Activated CD4-positive, alpha-beta T cell treated with anti-CD3 and anti-CD28 coated beads for 36 hours (primary cell): Measurements from ENCODE around the gene PLEKHH3. TPM values are rescaled to one million over a fixed set of nuclear protein-coding genes. Genes with fewer than 3 reads are reported as not detected.

Experiments used
- ATAC-seq: fragments of 200-7000 bp; cut with Tn5 transposase; one replicate; pipeline ENCODE4 v1.10.0; 2021; ENCODE audit warnings: mild to moderate bottlenecking, moderate library complexity
- CTCF ChIA-PET: fragments of 350-600 bp; sonication (Branson Sonifier 250); formaldehyde crosslinking; loops from one replicate; lab custom pipeline; 2021; ENCODE audit warnings: antibody characterized with exemption; lab: Charles Lee
- POLR2A ChIA-PET: fragments of 350-600 bp; sonication (Branson Sonifier 250); formaldehyde crosslinking; loops from one replicate; lab custom pipeline; 2021; ENCODE audit warnings: antibody characterized with exemption, inconsistent platforms; lab: Charles Lee
- DNase-seq: peaks from one replicate; pipeline ENCODE4 v3.0.0-alpha.2; 2020
- H3K27ac Mint-ChIP-seq: one replicate; pipeline ENCODE4 v1.8.0; 2021; ENCODE audit warnings: mixed read lengths
- H3K27me3 Mint-ChIP-seq: one replicate; pipeline ENCODE4 v1.8.0; 2021; ENCODE audit warnings: mixed read lengths
- H3K36me3 Mint-ChIP-seq: one replicate; pipeline ENCODE4 v1.8.0; 2021; ENCODE audit warnings: low read depth, mixed read lengths
- H3K4me1 Mint-ChIP-seq: one replicate; pipeline ENCODE4 v1.8.0; 2021; ENCODE audit warnings: mixed read lengths
- H3K4me3 Mint-ChIP-seq: one replicate; pipeline ENCODE4 v1.8.0; 2021; ENCODE audit warnings: mild to moderate bottlenecking, moderate library complexity, mixed read lengths
- H3K9me3 Mint-ChIP-seq: one replicate; pipeline ENCODE4 v1.8.0; 2021; ENCODE audit warnings: low read depth, mixed read lengths
- intact Hi-C, 2 experiments: fragments of 100-400 bp; cut with DNase I in 1 of 2; cut with micrococcal nuclease in 1 of 2; formaldehyde crosslinking; loops; one replicate each; pipeline versions ENCODE4 v1.14.2 to v1.15.1; 2022 to 2024; cut with DNase I, micrococcal nuclease
- total RNA-seq, 2 experiments: library from RNA; stranded (reverse); gene quantifications; one replicate each; pipeline ENCODE4 v1.2.3, GENCODE V29; 2021

PLEKHH3 gene
- total RNA-seq, 2 experiments from 2014 or later, result 0.73 to 0.97 TPM

- H3K27ac Mint-ChIP-seq, result peak overlapping the region; percentile 58
- peaks cover 60% of the 10 kb centered on the region for H3K4me1 Mint-ChIP-seq
- CTCF ChIA-PET, result interaction anchor here (0.6 to 3.9 kb wide), 10 partner anchors 11 to 203 kb away, joined by 3 to 44 read pairs (median 4); partner anchors contain the start of genes PSMC3IP and TUBG2
- POLR2A ChIA-PET, result interaction anchor here (0.6 to 1.1 kb wide), 4 partner anchors 19 to 689 kb away, joined by 3 to 5 read pairs (median 3); partner anchors contain the start of genes RETREG3 and TUBG1
- peaks cover 46% of the 10 kb centered on the region for H3K27me3 Mint-ChIP-seq
- ATAC-seq (peak; percentile 16), DNase-seq (peak; percentile 65)
- peak overlapping the region; percentile 70 for H3K4me3 Mint-ChIP-seq
- intact Hi-C loops, result loop anchor here (1.0 to 10.0 kb wide), 12 partner anchors 70 to 1443 kb away; partner anchors contain the start of genes EIF1 (in 1 of the 2), HDAC5 (in 1 of the 2), KCNH4 (in 1 of the 2) and PSME3 (in 1 of the 2)
- peaks cover 2% of the 10 kb centered on the region for H3K36me3 Mint-ChIP-seq
- no peaks in the 10 kb centered on the region for H3K9me3 Mint-ChIP-seq
Measured at GRCh38 chr17:42678951-42679491, 2.2 kb upstream of the PLEKHH3 start.

- Mint-ChIP-seq H3K36me3 (peaks cover 2% of the 10 kb centered on the region), H3K4me3 (peak overlapping the region; percentile 70), H3K27ac (peak overlapping the region; percentile 81), H3K27me3 (peaks cover 37% of the 10 kb centered on the region), H3K4me1 (peaks cover 56% of the 10 kb centered on the region), H3K9me3 (no peaks in the 10 kb centered on the region)
- POLR2A ChIA-PET, result no interaction called here
- DNase-seq (peak; percentile 86), ATAC-seq (peak; percentile 14)
- CTCF ChIA-PET, result interaction anchor here (0.6 to 3.9 kb wide), 5 partner anchors 18 to 348 kb away, joined by 3 to 44 read pairs (median 3); partner anchors contain the start of genes PSMC3IP, RETREG3 and TUBG1
- intact Hi-C loops, result loop anchor here (1.0 to 10.0 kb wide), 16 partner anchors 19 to 1444 kb away; partner anchors contain the start of genes COASY (in 1 of the 2), EIF1 (in 1 of the 2), HDAC5 (in 1 of the 2) and KCNH4 (in 1 of the 2)
Measured at GRCh38 chr17:42677921-42678781, 1.4 kb upstream of the PLEKHH3 start.

GRCh38 chr17:42677012-42677857 lies 441 bp upstream of the PLEKHH3 start:
- peak; percentile 100 for DNase-seq
- intact Hi-C loops, result loop anchor here in 1 of 2 experiments (1.0 to 10.0 kb wide), 12 partner anchors 18 to 1445 kb away; partner anchors contain the start of genes COASY, HDAC5, KCNH4 and PTGES3L
- Mint-ChIP-seq H3K27ac (peak overlapping the region; percentile 69), H3K4me3 (peak overlapping the region; percentile 70), H3K27me3 (peaks cover 29% of the 10 kb centered on the region), H3K36me3 (peaks cover 2% of the 10 kb centered on the region), H3K4me1 (peaks cover 49% of the 10 kb centered on the region), H3K9me3 (no peaks in the 10 kb centered on the region)
- ATAC-seq, result peak; percentile 84
- POLR2A ChIA-PET, result no interaction called here
- CTCF ChIA-PET, result interaction anchor here (0.5 to 3.9 kb wide), 7 partner anchors 18 to 349 kb away, joined by 3 to 44 read pairs (median 4); partner anchors contain the start of genes PSMC3IP, RAMP2, RETREG3 and TUBG1

- intact Hi-C loops, result loop anchor here in 1 of 2 experiments (5.0 to 10.0 kb wide), 6 partner anchors 306 to 1446 kb away; partner anchors contain the start of genes HDAC5, KCNH4, PTGES3L and RUNDC1
- no peak for ATAC-seq
Measured at GRCh38 chr17:42675965-42676423, 800 bp downstream of the PLEKHH3 start.

GRCh38 chr17:42675348-42675964 lies 1.3 kb downstream of the PLEKHH3 start:
- Mint-ChIP-seq H3K27me3 (peaks cover 27% of the 10 kb centered on the region), H3K36me3 (no peaks in the 10 kb centered on the region), H3K27ac (no peak overlapping the region), H3K4me1 (peaks cover 47% of the 10 kb centered on the region), H3K4me3 (no peak overlapping the region), H3K9me3 (no peaks in the 10 kb centered on the region)
- intact Hi-C loops, result loop anchor here in 1 of 2 experiments (5.0 to 10.0 kb wide), 6 partner anchors 307 to 1447 kb away; partner anchors contain the start of genes HDAC5, KCNH4, PTGES3L and RUNDC1
- POLR2A ChIA-PET, result interaction anchor here (0.9 kb wide), 1 partner anchor 31 kb away, joined by 3 read pairs; no protein-coding TSS in a partner anchor
- ATAC-seq (no peak), DNase-seq (no peak)
- CTCF ChIA-PET, result interaction anchor here (0.8 to 1.6 kb wide), 2 partner anchors 85 to 97 kb away, joined by 4 to 5 read pairs; partner anchors contain the start of gene RAMP2

More at GRCh38 chr17:42675965-42676423, 800 bp downstream of the PLEKHH3 start:
- POLR2A ChIA-PET, result interaction anchor here (0.9 kb wide), 1 partner anchor 31 kb away, joined by 3 read pairs; no protein-coding TSS in a partner anchor
- H3K4me3 Mint-ChIP-seq, result peak overlapping the region; percentile 66
- peak; percentile 43 for DNase-seq
- CTCF ChIA-PET, result interaction anchor here (0.8 to 1.6 kb wide), 3 partner anchors 67 to 98 kb away, joined by 3 to 5 read pairs (median 4); partner anchors contain the start of genes RAMP2, RETREG3 and TUBG1
- H3K36me3 Mint-ChIP-seq, result no peaks in the 10 kb centered on the region
- H3K4me1 Mint-ChIP-seq, result peaks cover 47% of the 10 kb centered on the region
- H3K9me3 Mint-ChIP-seq, result no peaks in the 10 kb centered on the region
- H3K27me3 Mint-ChIP-seq, result peaks cover 26% of the 10 kb centered on the region
- H3K27ac Mint-ChIP-seq, result no peak overlapping the region

- no peak overlapping the region for H3K27ac Mint-ChIP-seq
- intact Hi-C loops, result loop anchor here in 1 of 2 experiments (5.0 to 10.0 kb wide), 6 partner anchors 307 to 1447 kb away; partner anchors contain the start of genes HDAC5, KCNH4, PTGES3L and RUNDC1
- H3K36me3 Mint-ChIP-seq, result no peaks in the 10 kb centered on the region
- H3K27me3 Mint-ChIP-seq, result peaks cover 26% of the 10 kb centered on the region
- H3K4me3 Mint-ChIP-seq, result no peak overlapping the region
- ChIA-PET POLR2A (interaction anchor here (0.6 kb wide), 1 partner anchor 544 kb away, joined by 3 read pairs; no protein-coding TSS in a partner anchor), CTCF (interaction anchor here (0.6 to 1.8 kb wide), 7 partner anchors 8 to 337 kb away, joined by 3 to 9 read pairs (median 4); partner anchors contain the start of genes PSMC3IP, RETREG3 and TUBG1)
- H3K9me3 Mint-ChIP-seq, result no peaks in the 10 kb centered on the region
- ATAC-seq, result no peak
- DNase-seq, result no peak
- H3K4me1 Mint-ChIP-seq, result peaks cover 47% of the 10 kb centered on the region
Measured at GRCh38 chr17:42674755-42675347, 1.9 kb downstream of the PLEKHH3 start.

GRCh38 chr17:42673885-42674754 lies 2.7 kb downstream of the PLEKHH3 start:
- POLR2A ChIA-PET, result interaction anchor here (0.6 kb wide), 2 partner anchors 97 to 544 kb away, joined by 3 read pairs; partner anchors contain the start of gene PSMC3IP
- no peaks in the 10 kb centered on the region for H3K9me3 Mint-ChIP-seq
- intact Hi-C loops, result loop anchor here in 1 of 2 experiments (10.0 kb wide), 1 partner anchor 329 kb away; no protein-coding TSS in a partner anchor

GRCh38 chr17:42673266-42673884 lies 3.4 kb downstream of the PLEKHH3 start:
- intact Hi-C loops, result loop anchor here in 1 of 2 experiments (10.0 kb wide), 1 partner anchor 329 kb away; no protein-coding TSS in a partner anchor
- ATAC-seq (no peak), DNase-seq (no peak)
- H3K4me3 Mint-ChIP-seq, result no peak overlapping the region
- ChIA-PET CTCF (interaction anchor here (0.6 to 1.8 kb wide), 6 partner anchors 10 to 163 kb away, joined by 3 to 9 read pairs (median 5); partner anchors contain the start of genes PSMC3IP, RETREG3 and TUBG1), POLR2A (interaction anchor here (0.6 kb wide), 1 partner anchor 96 kb away, joined by 3 read pairs; the partner anchor contains the start of gene PSMC3IP)
- no peak overlapping the region for H3K27ac Mint-ChIP-seq
- H3K36me3 Mint-ChIP-seq, result no peaks in the 10 kb centered on the region
- peaks cover 34% of the 10 kb centered on the region for H3K4me1 Mint-ChIP-seq
- H3K27me3 Mint-ChIP-seq, result peaks cover 33% of the 10 kb centered on the region
- H3K9me3 Mint-ChIP-seq, result no peaks in the 10 kb centered on the region

More at GRCh38 chr17:42673885-42674754, 2.7 kb downstream of the PLEKHH3 start:
- peak; percentile 50 for DNase-seq
- Mint-ChIP-seq H3K27ac (no peak overlapping the region), H3K4me3 (no peak overlapping the region), H3K36me3 (no peaks in the 10 kb centered on the region), H3K27me3 (peaks cover 32% of the 10 kb centered on the region), H3K4me1 (peaks cover 41% of the 10 kb centered on the region)
- no peak for ATAC-seq
- CTCF ChIA-PET, result interaction anchor here (0.6 to 1.8 kb wide), 8 partner anchors 9 to 338 kb away, joined by 3 to 9 read pairs (median 4); partner anchors contain the start of genes PSMC3IP, RETREG3 and TUBG1
